ENCODE results near the gene UBE2V1.
"Not testable (repeated sequence)": the region's sequence is repeated elsewhere in the genome, so short reads cannot be mapped to it uniquely, and the experiment has no call there.

UBE2V1 gene

DNA sequence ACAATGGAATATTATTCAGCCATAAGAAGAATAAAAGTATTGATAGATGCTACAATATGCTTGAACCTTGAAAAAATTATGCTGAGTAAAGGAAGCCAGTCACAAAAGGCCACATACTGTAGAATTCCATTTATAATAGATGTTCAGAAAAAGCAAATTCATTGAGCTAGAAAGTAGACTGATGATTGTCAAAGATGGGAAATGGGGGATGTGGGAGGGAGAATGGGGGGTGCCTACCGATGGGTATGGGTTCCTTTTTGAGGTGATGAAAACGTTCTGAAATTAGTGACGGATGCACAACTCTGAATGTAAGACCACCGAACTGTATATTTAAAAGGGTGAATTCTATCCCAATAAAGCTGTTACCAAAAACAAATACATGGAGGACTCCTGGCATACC is 18.4 kb downstream of the UBE2V1 start:
- DNase-seq = no peak

DNA sequence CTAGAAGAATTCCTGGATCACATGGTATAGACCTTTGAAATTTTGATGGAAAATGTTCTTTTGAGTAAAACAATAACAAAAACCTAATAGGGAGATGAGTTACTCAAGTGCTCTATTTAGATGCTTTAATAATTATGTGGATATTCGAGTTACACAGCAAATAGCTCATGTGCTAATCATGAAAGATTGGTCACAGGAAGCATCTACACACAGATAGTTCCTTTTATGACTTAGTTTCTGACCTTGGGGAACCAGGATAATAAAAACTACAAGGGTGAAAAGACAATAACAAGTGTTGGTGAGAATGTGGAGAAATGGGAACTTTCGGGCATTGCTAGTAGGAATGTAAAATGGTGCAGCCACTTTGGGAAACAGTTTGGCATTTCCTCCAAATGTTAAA is 19.7 kb downstream of the UBE2V1 start:
- DNase-seq = no peak

DNA sequence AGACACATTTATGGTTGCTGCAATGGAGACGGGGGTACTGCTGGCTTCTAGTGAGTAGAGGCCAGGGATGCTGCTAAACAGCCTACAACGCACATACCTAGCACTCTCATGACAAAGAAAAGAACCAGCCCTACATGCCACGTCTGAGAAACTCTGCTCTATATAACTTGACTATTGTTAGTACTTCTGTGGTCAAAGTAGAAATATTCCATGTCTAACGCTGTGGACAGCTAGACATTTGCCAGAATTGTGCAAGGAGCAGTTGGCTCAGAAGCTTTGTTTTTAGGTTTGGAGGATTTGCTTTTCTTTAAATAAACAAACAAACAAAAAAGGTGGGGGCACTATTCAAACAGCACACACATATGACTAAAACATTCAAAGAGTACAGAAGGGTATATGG is 20.5 kb downstream of the UBE2V1 start:
- DNase-seq = no peak

DNA sequence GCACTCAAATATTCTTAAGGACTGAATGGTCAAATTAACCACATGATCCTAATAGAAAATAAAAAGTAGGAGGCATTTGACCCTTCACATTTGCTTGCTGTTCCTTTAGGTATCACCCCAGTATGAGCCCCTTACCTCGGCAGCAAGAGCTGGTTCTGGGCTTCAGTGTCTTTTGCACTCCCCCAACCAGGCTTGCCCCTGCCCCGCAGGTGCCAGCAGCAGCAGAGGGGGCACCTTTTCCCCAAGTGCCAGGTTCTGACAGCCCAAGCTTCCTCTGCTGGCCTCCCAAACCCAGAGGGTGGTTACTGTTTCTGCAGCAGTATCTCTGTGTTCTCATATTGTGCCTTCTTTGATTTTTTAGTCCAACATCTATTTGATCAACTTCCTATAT is 23.2 kb downstream of the UBE2V1 start:
- no peak for DNase-seq

DNA sequence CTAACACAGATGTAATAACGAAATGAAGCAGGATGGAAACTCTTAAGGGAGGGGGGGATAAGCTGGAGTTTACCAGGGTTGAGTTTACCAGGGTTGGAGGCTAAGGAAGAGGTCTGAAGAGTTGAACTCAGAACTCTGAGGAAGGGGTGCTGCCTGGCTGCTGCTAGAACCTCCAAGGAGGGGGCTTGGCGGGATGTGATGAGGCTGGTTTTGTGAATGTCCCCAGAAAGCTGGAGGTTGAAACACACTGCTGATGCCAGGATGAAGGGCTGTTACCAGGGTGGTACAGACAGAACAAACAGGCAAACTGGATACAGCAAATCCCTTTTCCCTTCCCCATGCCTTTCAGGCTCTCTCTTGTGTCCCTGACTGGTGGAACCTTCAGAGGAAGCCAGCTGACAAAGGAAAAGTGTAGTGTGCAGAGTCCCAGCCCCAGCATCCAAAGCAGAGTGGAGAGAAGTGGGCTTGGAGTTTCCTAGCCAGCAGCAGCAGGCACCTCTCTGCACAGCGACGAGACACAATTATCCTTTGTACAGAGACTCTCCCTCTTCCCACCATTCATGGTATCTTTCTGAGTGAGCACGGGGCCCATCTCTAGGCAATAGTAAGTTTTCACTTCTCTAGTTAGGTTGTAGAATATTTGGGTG is 23.7 kb downstream of the UBE2V1 start:
- no peak for DNase-seq

DNA sequence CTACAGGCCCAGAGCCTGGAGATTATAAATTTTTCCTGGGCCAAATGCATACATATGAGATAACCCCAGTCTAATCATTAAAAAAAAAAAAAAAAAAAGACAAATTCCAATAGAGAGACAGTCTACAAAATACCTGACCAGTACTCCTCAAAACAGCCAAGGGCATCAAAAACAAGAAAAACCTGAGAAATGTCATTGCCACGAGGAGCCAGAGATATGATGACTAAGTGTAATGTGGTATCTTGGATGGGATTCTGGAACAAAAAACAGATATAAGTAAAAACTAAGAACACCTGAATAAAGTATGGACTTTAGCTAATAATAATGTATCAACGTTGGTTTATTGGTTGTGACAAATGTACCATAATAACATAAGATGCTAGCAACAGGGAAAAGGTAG is 24.9 kb downstream of the UBE2V1 start:
- DNase-seq = no peak

DNA sequence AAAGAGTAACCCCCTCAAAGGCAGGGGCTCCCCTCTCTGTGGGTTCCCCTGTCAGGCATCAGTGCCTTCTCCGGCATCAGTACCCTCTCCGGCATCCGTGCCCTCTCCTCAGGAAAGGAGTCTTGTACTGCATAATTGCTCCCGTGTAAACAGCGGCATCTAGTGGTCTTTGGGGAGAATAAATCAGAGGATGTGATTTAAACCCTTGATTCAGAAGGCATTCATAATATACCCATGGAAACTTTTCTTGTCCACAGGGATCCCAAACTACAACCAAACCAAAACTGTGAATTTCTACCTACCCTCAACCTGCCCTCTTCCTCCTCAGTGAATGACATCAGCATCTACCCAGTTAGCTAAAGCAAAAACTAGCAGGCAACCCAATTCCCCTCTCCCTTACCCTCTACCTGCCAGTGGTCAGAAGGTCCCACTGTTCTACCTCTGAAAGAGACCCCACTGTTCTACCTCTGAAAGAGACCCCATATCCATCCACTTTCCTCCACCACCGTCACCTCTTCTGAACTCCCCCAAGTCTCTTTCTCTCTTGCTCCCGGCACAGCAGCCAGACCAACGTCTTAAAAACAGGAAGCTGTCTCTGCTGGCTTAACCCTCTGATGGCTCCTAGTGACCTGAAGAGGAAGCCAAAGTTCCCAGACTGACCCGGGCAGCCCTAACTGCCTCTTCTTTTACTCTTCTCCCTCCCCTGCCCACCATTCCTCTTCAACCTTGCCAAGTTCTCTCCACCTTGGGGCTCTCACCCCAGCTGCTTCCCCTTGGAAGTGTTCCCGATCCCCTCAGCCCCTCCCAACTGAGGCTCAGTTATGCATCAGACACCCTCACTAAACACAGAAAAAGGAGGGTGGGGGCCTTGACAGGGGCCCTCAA is 27.2 kb downstream of the UBE2V1 start:
- DNase-seq = no peak

DNA sequence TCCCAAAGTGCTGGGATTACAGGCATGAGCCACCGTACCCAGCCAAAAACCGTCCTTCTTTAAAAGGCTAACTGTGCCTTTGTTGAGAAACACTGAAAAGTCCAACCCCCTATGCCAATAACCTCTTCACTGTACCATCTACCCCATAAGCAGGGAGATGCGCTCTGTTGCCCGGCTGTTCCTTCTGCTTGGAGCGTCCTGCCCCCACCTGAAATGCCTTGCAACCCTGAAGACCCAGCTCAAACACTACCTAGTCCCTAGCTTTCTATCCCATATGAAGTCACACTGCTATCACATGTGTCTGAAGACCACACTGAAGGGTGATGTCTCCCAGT is 27.8 kb downstream of the UBE2V1 start:
- no peak for DNase-seq

DNA sequence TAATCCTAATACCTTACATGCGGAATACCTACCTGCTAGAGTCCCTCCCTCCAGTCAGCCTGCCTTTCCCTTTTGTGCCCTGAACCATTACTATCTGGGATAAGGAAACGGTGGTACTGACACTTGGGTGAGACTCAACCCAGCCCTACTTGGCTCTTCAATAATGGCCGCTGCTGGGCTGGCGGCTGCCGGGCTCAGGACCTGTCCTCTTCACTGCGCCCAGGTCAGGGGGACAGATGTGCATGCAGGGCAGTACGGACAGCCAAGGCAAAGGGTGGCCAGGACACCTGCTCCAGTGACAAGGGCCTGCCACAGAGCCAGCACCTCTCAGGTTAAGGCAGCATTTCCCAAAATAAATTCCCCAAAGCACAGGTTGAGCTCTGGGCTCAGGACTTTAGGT is 29.9 kb downstream of the UBE2V1 start:
- DNase-seq = no peak

DNA sequence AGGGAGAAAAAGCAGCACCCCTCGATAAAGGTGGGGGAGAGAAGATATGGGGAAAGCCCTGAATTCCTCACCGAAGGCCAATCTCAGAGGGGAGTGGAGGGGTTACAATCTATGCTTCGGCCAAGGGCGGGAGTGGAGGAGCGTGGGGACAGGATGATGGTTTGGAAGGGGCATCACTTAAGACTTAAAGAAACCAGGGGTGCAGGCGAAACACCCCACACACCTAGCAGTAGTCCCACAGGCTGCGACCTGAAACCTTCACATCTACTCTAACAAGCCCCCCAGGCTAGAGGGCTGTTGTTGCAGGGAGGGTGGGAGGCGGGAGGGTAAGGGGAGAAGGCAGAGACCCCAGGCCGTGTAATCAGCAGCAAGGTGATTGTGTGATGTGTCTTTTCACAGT is 30.9 kb downstream of the UBE2V1 start:
- DNase-seq = not testable (repeated sequence)

DNA sequence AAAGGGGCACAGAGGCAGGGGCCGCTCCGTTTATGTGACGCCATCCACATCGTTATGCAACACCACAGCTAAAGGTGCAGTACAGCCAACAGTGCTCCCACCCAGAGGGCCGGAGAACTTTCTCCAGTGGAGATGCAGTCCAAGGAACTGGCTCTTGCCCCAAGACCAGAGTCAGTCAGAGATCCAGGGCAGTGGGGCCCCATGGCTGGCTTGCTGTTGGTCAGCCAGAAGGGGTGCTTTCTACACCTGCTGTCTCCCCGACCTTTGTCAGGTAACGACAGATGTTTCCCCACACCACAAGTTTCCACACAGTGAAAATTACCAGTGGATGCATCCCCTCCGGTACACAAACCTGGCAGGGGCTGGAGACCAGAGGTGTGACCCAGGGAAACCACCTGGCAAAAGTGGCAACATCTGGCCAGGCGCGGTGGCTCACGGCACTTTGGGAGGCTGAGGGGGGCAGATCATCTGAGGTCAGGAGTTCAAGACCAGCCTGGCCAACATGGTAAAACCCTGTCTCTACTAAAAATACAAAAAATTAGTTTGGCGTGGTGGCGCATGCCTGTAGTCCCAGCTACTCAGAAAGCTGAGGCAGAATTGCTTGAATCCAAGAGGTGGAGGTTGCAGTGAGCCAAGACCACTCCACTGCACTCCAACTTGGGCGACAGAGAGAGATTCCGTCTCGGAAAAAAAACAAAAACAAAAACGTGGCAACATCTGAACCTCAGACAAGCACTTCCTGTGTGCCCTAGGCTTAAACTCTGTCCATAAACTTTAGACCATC is 34.9 kb downstream of the UBE2V1 start:
- no peak for DNase-seq

DNA sequence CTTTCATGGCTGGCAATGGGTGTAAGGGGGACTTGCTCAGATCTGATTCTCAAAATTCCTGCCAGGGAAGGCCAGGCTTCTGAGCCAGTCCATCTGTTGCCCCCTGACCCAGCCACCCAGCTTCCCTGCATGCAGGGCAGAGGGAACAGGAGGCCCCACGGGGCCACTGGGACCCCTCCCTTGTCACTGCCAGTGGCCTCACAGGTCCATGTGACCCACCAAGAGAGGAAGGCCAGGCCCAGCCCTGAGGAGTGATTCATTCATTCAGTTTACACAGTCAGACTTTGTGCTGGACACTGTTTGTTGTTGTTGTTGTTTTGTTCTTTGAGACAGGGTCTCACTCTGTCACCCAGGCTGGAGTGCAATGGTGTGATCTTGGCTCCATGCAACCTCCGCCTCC is 39.5 kb downstream of the UBE2V1 start:
- peak; percentile 11 for DNase-seq

DNA sequence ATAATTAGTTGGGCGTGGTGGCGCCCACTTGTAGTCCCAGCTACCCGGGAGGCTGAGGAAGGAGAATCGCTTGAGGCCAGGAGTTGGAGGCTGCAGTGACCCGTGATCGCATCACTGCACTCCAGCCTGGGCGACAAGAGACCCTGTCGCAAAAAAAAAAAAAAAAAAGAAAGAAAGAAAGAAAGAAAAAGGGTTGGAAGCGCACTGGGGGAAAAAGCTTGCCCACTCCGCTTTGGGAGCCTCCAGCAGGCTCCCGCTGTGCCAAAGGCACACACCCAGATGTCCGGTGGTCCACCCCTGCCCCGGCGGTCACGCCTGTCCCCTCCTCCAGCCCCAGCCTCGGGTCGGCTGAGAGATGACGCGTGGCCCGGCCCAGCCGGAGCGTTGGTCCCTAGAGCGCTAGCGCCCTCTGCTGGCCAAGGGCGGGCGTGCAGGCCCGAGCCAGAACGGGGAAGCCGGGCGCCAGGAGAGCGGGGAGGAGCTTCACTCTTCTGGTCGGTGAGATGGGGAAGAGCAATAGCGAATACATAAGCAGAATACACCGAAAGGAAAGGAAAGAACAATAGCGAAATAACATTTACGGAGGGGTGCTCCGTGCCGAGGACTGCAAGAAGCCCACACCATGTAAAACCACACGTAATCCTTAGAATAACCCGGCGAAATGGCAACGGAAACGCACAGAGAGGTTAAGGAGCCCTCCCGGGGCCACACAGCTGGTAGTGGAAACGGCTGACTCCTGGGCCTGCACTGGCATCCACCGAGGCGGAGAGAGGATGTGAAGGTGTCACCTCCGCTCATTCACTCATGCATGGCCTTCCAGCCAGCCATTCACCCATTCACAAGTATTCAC is 41.7 kb downstream of the UBE2V1 start:
- peak; percentile 94 for DNase-seq

DNA sequence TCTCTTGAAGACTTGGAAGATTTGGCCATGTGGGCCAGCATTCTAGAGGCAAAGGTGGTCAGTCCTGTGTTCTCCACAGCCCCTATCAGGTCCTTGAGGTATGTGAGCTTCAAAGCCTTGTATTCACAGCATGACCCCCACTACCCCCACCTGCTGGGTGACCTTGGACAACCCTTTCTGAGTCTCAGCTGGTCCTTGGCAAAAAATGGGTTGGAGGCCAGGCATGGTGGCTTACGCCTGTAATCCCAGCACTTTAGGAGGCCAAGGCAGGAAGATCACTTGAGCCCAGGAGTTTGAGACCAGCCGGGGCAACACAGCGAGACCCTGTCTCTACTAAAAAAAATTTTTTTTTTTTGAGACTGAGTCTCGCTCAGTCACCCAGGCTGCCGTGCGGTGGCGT is 42.6 kb downstream of the UBE2V1 start:
- DNase-seq = peak; percentile 19

DNA sequence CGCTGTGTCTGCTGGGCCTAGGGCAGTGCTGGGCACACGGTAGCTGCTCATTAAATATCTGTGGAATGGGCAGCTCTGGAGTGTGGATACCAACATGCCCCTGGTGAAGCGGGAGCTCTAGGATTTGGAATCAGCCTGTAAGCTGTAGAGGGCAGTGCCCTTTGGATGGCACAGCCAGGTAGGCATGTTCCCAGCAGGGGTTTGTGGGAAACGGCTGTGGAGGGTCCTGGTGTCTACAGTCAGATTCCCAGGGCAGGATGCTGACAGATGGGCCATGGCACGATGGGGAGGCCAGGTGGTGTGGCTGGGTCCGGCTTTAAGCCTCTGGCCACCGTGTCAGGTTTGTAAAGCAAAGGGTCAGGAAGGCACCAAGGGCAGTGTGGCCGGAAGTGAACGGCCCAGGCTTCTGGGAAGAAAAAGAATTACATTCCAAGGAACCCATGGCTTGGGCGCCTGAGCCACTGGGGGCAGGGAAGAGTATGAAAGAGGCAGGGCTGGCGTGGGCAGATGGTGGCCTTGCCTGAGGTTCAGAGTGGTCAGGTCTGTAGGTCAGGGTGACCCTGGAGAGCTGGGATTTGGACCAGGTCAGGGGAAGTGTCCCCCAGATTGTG is 44.8 kb downstream of the UBE2V1 start:
- DNase-seq = no peak

DNA sequence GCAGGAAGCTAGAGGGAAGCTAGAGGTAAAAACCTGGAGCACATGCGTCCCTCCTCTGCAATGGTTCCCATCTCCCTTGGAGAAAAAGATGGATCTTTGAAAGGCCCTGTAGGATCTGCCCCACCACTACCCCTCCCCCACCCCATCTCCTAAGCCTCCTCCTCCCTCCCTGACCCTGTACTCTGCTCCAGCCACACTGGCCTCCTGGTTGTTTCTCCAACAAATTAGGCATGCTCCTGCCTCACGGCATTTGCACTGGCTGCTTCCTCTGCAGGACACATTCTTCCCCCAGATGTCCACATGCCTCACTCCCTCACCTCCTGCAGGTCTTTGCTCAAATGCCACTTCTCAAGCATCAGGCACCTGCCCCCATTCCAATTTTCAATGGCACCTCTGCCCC is 45.5 kb downstream of the UBE2V1 start:
- no peak for DNase-seq

DNA sequence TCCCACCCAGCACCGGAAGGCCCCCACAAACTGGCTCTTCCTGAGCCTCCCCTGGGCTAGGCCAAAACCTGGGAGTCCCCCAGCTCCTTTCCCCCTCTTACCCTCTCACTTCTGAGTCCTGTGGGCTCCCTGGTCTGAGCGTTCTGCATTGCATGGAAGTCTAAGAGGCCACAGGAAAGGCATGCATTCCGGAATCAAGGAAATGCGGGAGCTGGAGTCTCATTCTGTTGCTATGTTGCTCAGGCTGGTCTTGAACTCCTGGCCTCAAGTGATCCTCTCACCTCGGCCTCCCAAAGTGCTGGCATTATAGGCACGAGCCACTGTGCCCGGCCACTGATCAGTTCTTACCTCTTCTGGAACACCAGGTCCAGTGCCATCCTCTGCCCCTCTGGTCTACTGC is 45.9 kb downstream of the UBE2V1 start:
- DNase-seq = no peak

DNA sequence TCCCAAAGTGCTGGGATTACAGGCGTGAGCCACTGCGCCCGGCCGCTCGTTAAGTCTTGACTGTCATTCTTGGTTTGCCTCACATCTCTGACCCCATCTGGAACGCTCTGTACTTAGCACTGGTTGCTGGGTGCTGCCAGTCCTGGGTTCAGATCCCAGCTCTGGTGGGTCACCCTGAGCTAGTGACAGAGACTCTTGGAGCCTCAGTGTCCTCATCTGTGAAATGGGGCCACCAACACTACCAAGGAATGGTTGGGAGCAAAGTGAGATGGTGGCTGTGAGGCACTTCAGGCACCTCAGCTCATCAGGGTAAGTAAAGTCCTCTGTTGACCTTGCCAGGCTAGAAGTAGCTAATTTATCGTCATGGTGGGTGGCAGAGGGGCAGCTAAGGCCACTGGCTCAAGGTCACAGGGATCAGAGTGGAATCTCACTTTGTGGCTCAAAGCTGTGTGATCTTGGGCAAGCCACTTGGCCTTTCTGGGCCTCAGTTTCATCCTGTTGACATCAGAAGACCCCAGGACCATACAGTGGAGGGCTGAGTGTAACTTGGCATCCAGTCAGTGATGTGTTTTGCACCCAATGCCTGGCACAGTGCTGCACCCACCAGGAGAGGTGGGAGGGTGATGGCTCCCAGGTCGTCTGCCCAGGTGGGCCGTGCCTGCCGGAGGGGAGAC is 46.7 kb downstream of the UBE2V1 start:
- DNase-seq = no peak

DNA sequence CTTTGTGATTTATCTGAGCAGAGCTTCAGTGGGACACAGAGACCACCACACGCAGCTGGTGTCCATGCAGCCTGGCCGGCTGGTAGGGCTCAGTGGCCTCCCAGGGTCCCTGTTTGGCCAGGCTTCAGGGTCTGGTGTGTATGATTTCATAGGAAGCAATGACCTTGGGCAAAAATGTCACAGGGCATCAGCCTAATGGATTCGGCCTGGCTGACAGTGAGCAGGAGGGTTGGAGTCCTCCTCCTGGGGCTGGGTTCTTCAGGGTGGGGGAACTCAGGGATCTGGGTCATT is 47.7 kb downstream of the UBE2V1 start:
- no peak for DNase-seq

DNA sequence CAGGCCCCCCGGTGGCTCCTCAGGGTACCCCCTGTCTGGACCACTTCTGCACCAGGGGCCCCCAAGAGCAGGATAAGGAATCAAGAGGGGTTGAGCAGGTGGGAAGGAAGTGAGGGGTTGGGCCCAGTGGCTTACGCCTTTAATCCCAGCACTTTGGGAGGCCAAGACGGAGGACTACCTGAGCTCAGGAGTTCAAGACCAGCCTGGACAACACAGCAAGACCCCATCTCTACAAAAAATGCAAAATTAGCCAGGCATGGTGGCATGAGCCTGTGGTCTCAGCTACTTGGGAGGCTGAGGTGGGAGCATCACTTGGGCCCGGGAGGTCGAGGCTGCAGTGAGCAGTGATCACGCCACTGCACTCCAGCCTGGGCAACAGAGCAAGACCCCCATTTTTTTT is 49.2 kb downstream of the UBE2V1 start:
- DNase-seq = not testable (repeated sequence)

DNA sequence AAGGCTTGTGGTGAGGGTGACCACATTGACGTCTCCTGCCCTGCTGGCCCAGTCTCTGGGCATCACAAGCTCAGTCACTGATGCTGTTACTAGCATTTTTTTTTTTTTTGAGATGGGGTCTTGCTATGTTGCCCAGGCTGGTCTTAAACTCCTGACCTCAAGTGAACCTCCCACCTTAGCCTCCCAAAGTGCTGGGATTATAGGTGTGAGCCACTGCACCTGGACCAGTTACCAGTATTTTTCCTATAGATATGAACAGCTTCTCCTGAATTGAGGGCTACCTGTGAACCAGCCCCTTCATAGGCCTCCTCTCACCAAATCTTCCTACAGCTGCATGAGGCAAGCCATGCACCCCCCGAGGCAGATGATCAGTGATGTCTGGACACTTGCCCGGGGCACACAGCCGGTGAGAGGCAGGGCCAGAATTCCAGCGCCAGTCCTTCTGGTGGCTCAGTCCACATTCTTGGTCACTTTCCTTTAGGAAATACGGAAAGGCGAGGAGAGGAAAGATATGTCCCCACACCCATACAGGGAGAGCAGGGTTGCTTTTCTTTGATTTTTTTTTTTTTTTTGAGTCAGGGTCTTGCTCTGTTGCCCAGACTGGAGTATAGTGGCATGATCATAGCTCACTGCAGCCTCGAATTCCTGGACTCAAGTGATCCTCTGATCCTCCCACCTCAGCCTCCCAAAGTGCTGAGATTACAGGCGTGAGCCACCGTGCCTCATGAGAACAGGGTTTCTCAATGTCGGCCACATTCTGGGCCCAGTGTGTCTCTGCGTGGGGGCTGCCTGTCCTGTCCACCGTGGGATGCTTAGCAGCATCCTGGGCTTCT is 50.7 kb downstream of the UBE2V1 start:
- DNase-seq = no peak
